Measurements from ENCODE around the gene GLB1L.

Gene GLB1L

DNA sequence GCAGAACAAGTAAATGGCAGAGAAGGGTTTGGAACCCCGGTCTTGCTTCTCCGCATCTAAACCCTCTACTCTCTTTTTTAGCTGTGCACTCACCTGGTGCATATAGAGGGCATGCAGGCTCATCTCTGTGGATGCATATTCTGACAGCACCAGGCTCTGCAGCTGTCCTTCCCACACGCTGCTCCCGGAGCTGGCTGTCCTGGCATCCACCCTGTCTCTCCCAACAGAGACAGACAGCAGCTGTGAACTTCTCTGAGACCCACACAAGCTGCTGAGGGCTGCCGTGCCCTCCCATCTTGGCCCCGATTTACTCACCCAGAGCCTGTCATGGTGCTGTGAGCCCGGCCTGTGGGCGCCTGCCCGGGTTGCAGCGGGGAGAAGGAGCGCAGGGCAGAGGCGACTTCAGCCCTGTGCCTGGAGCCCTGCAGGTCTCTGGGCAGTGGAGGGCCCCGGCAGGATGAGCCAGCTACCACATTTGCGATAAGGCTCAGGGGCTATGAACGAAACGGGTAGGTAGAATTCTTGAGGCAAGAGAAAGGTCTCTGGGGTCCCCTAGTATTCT is 23.2 kb downstream of the GLB1L start:
- no peak for DNase-seq (ENCODE audit: low spot score)

GRCh38 chr2:219220652-219221402 is 24.4 kb downstream of the GLB1L start:
- no peak for DNase-seq (ENCODE audit: low spot score)

- DNase-seq (ENCODE audit: low spot score) = no peak
Measured at GRCh38 chr2:219219784-219220532, 25.3 kb downstream of the GLB1L start.

DNA sequence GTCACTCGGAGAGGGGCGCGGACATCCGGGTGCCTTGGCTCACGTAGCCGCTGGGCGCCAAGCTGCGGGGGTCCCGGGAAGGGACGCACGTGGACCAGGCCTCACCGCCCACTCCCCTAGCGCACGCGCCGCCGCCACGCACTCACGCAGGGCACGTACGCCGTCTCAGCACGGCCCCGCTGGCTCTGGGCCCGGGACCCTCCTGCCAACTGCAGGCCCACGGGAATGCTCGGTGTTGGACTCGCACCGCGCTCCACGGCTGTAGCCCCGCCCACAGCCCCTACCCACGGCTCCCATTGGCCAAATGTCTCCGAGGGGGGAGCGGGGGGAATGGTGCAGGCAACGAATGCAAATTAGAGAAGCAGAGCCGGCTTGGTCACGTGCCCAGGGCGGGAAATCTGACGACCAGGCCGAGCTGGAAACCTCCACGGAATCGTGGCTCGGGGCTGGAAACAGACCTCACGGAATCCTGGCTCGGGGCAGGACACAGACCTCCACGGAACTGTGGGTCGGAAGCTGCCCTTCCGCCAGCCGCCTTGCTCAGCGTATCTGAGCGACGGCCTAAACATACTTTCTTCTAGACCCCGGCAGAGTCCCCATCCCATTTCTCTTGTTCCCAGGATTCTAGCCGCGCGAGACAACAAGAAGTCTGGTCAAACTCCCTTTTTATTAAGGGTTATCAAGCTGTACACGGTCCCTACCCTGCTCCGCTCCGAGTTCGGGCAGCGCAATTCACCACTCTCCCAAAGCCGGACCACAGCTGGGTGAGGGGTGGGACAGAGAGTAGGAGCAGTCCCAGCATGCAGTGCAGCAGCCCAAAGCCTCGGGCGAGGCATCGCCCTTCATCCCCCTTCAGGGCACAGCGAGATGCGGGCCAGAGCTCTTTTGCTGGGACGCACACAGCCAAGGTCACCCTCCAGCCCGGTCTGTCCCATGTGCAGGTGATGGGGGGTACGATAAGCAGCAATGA is 26.2 kb downstream of the GLB1L start, which contains the start of gene ABCB6:
ABCB6 (minus strand) TSS at position 227 of the 970 bp plus-strand sequence. CDS start 285 bp downstream, outside the sequence.
- DNase-seq (ENCODE audit: low spot score) = peak; percentile 97

GRCh38 chr2:219218217-219218731 is 27.0 kb downstream of the GLB1L start:
- peak; percentile 61 for DNase-seq (ENCODE audit: low spot score)

DNA sequence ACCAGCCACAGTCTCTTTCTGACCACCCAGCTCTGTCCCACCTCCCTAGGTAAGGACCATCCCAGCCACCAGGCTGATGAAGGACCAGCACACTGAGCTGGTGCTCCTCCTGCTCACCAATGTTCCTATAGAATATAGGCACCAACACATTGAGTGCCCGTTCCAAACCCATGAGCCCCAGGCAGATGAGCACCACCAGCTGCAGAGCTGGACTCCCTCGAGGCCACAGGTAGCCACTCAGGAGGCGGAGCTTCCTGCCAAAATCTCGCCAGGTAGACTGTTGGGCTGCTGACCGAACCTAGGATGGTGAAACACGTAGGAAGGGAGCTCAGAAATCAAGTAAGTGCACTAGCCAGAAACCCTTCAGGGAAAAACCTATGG is 28.7 kb downstream of the GLB1L start:
- DNase-seq (ENCODE audit: low spot score) = no peak

DNA sequence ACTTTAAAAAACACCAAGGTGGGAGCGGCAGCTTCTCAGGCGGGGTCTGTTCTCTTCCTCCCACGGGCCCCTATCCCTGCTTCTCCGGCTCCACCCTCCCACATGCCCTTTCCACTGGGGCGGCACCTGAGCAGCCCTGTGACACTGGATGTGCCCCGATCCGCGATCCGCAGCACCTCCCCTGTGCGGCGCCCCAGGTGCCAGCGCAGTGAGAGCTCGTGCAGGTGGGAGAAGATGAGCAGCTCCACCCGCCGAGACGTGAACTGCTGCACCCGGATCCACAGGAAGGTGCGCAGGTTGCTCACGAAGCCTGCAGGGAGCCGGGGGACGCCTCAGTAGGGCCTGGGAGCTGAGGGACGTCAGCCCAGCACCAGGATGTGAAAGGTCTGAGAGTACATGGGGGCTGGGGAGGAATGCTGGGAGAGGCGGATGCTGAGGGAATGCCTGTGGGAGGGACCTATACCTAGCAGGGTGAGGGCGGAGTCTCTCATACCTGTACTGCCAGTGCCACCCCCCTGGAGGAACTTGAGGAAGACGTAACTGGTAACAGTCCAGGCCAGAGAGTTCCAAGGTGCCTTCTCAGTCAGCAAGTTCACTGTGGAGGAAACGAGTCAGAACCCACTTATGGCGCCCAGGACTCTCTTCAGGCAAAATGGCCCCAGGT is 29.2 kb downstream of the GLB1L start:
- no peak for DNase-seq (ENCODE audit: low spot score)

- DNase-seq (ENCODE audit: low spot score) = no peak
Measured at GRCh38 chr2:219214786-219215185, 30.5 kb downstream of the GLB1L start.

- no peak for DNase-seq (ENCODE audit: low spot score)
Measured at GRCh38 chr2:219214141-219214540, 31.1 kb downstream of the GLB1L start.

- no peak for DNase-seq (ENCODE audit: low spot score)
Measured at GRCh38 chr2:219213486-219214071, 31.7 kb downstream of the GLB1L start.

GRCh38 chr2:219213026-219213415 is 32.2 kb downstream of the GLB1L start:
- DNase-seq (ENCODE audit: low spot score) = no peak

DNA sequence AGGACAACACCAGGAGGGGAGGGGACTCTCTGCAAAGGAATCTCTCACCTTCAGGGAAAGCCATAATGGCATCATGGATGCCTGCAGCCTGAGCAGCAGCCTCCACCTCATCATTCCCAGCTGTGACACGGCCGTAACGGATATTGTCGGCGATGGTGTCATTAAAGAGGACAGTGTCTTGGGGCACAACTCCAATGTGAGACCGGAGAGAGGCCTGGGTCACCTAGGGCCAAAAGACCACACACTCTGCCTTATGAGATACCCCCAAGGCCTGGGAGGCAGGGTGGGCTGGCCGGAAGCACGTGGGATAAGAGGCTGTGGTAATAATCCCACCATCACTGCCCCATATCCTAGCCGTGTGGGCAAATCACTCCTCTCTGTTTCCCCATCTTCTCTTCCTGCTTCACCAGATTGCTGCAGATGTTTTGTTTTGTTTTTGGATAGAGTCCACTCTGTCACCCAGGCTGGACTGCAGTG is 34.3 kb downstream of the GLB1L start:
- DNase-seq (ENCODE audit: low spot score) = peak; percentile 1

GRCh38 chr2:219210196-219210885 is 34.9 kb downstream of the GLB1L start:
- peak; percentile 3 for DNase-seq (ENCODE audit: low spot score)

GRCh38 chr2:219209236-219210195 is 35.7 kb downstream of the GLB1L start:
- DNase-seq (ENCODE audit: low spot score) = peak; percentile 4

GRCh38 chr2:219207884-219208740 is 37.1 kb downstream of the GLB1L start:
- peak; percentile 20 for DNase-seq (ENCODE audit: low spot score)

DNA sequence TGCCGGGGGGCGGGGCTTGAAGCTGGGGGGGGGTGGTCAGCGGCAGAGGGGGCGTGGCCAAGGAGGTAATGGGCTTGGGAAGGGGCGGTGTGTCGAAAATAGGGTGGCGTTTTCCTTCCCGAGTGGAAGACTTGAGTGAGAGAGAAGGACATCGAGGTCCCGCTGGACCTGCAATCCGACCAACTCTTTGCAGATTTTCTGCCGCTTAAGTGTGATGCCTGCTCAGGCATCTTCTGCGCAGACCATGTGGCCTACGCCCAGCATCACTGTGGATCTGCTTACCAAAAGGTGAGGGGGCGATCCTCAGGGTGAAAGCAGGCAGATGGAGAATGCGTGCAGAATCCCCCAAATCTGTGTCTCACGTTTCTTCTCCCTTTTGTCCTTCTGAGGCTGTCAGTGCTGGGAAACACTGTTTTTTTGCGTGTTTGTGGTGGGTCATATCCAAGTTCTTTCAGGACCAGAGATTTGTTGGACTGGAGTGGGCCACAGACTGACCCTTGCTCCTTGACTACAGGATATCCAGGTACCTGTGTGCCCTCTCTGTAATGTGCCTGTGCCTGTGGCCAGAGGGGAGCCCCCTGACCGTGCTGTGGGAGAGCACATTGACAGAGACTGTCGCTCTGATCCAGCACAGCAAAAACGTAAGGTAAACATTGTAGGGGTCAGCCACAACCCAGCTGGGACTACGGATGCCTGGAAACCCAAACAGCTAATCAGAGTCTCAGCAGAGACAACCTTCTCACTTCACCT is 37.9 kb downstream of the GLB1L start:
- no peak for DNase-seq (ENCODE audit: low spot score)
